CD8-positive, alpha-beta memory T cell (primary cell): ENCODE results near the gene NACAD. TPM values are rescaled to one million over a fixed set of nuclear protein-coding genes. Genes with fewer than 3 reads are reported as not detected.
"Not testable (repeated sequence)": the region's sequence is repeated elsewhere in the genome, so short reads cannot be mapped to it uniquely, and the experiment has no call there.

ENCODE experiments used
- CTCF ChIA-PET: fragments of 350-600 bp; sonication (Branson Sonifier 250); formaldehyde crosslinking; loops from one replicate; lab custom pipeline; 2021; ENCODE audit warnings: antibody characterized with exemption; lab: Charles Lee
- POLR2A ChIA-PET: fragments of 350-600 bp; sonication (Branson Sonifier 250); formaldehyde crosslinking; loops from one replicate; lab custom pipeline; 2021; ENCODE audit warnings: antibody characterized with exemption; lab: Charles Lee
- DNase-seq, 5 donors: peaks; one replicate each; pipeline versions ENCODE4 v3.0.0 to v3.0.0-alpha.2; 2020 to 2022; ENCODE audit warnings: mixed read lengths in 1 of 5
- H3K27ac ChIP-seq: one replicate; pipeline ENCODE4 v1.7.0; 2013; ENCODE audit warnings: low read depth, mild to moderate bottlenecking, low read length, moderate library complexity
- H3K27me3 ChIP-seq: 2 replicates; pipeline ENCODE4 v1.7.0; 2013; ENCODE audit warnings: low read length, mild to moderate bottlenecking; ENCODE audit not compliant: insufficient read depth, poor library complexity, severe bottlenecking
- H3K36me3 ChIP-seq: 2 replicates; pipeline ENCODE4 v1.7.0; 2013; ENCODE audit warnings: mild to moderate bottlenecking, low read length, moderate library complexity; ENCODE audit not compliant: insufficient read depth
- H3K4me1 ChIP-seq: 2 replicates; pipeline ENCODE4 v1.7.0; 2013; ENCODE audit warnings: mild to moderate bottlenecking, low read length, moderate library complexity; ENCODE audit not compliant: insufficient read depth
- H3K4me3 ChIP-seq: 2 replicates; pipeline ENCODE4 v1.7.0; 2013; ENCODE audit warnings: mild to moderate bottlenecking, low read length
- H3K9me3 ChIP-seq: 2 replicates; pipeline ENCODE4 v1.7.0; 2013; ENCODE audit warnings: mild to moderate bottlenecking, low read length
- H3K27ac Mint-ChIP-seq, 8 donors: one replicate each; pipeline ENCODE4 v1.8.0; 2020 to 2021; ENCODE audit warnings: mixed read lengths in 8 of 8, mild to moderate bottlenecking in 6 of 8, inconsistent platforms in 3 of 8, moderate library complexity in 3 of 8
- H3K27me3 Mint-ChIP-seq, 2 donors: one replicate each; pipeline ENCODE4 v1.8.0; 2020 to 2021; ENCODE audit warnings: mixed read lengths in 2 of 2, mild to moderate bottlenecking in 1 of 2, moderate library complexity in 1 of 2
- H3K36me3 Mint-ChIP-seq, 3 donors: one replicate each; pipeline ENCODE4 v1.8.0; 2020 to 2021; ENCODE audit warnings: mixed read lengths in 3 of 3, inconsistent platforms in 1 of 3, mild to moderate bottlenecking in 1 of 3
- H3K4me1 Mint-ChIP-seq, 3 donors: one replicate each; pipeline ENCODE4 v1.8.0; 2020 to 2021; ENCODE audit warnings: mixed read lengths in 3 of 3, inconsistent platforms in 1 of 3, mild to moderate bottlenecking in 1 of 3
- H3K4me3 Mint-ChIP-seq, 7 donors: one replicate each; pipeline ENCODE4 v1.8.0; 2020 to 2021; ENCODE audit warnings: mixed read lengths in 7 of 7, mild to moderate bottlenecking in 6 of 7, moderate library complexity in 4 of 7, inconsistent platforms in 2 of 7
- H3K9me3 Mint-ChIP-seq, 5 donors: one replicate each; pipeline ENCODE4 v1.8.0; 2020 to 2022; ENCODE audit warnings: mixed read lengths in 5 of 5, mild to moderate bottlenecking in 3 of 5, moderate library complexity in 2 of 5, inconsistent platforms in 1 of 5
- polyA plus RNA-seq: library from polyadenylated mRNA; unstranded; fragments of 300-500 nt; fragmentation: Illumina TruSeq; gene quantifications from one replicate; pipeline ENCODE4 v1.2.3, GENCODE V29; 2021
- total RNA-seq, 2 experiments: library from RNA; stranded (reverse); gene quantifications; one replicate each; pipeline ENCODE4 v1.2.3, GENCODE V29; 2021

The NACAD gene
- total and polyA plus RNA-seq, 3 experiments from 2014 or later, result 0.31 to 1.3 (median 0.82) TPM

- Mint-ChIP-seq H3K4me1 (peaks cover 15 to 17% (median 17%) of the 10 kb centered on the region in 3 donors), H3K9me3 (no peaks in the 10 kb centered on the region), H3K36me3 (peaks cover 0 to 3% (median 0%) of the 10 kb centered on the region in 3 donors), H3K27ac (peak overlapping the region in 1 of 8 donors; percentile 18), H3K4me3 (peak overlapping the region in 1 of 7 donors; percentile 63), H3K27me3 (peaks cover 3 to 12% of the 10 kb centered on the region in 2 donors)
- Histone ChIP-seq H3K36me3 (no peaks in the 10 kb centered on the region), H3K4me1 (peaks cover 23% of the 10 kb centered on the region), H3K4me3 (no peak overlapping the region), H3K27me3 (no peaks in the 10 kb centered on the region), H3K27ac (no peak overlapping the region), H3K9me3 (no peaks in the 10 kb centered on the region)
- CTCF ChIA-PET, result interaction anchor here (1.1 kb wide), 1 partner anchor 16 kb away, joined by 4 read pairs; no protein-coding TSS in a partner anchor
- DNase-seq, result no peak
- POLR2A ChIA-PET, result no interaction called here
Measured at GRCh38 chr7:45119550-45119949, 30.8 kb upstream of the NACAD start.

- peak overlapping the region in 1 of 8 donors; percentile 40 for H3K27ac Mint-ChIP-seq
- no peaks in the 10 kb centered on the region for H3K9me3 Mint-ChIP-seq
- H3K36me3 ChIP-seq, result no peaks in the 10 kb centered on the region
- POLR2A ChIA-PET, result no interaction called here
- H3K4me3 Mint-ChIP-seq, result no peak overlapping the region
- H3K36me3 Mint-ChIP-seq, result peaks cover 0 to 3% (median 0%) of the 10 kb centered on the region in 3 donors
- CTCF ChIA-PET, result interaction anchor here (0.5 to 1.1 kb wide), 2 partner anchors 16 to 35 kb away, joined by 3 to 4 read pairs; no protein-coding TSS in a partner anchor
- H3K4me1 ChIP-seq, result peaks cover 19% of the 10 kb centered on the region
- no peak overlapping the region for H3K4me3 ChIP-seq
- H3K27ac ChIP-seq, result no peak overlapping the region
- H3K27me3 ChIP-seq, result no peaks in the 10 kb centered on the region
- H3K27me3 Mint-ChIP-seq, result peaks cover 3 to 16% of the 10 kb centered on the region in 2 donors
- no peaks in the 10 kb centered on the region for H3K9me3 ChIP-seq
- H3K4me1 Mint-ChIP-seq, result peaks cover 15 to 17% (median 16%) of the 10 kb centered on the region in 3 donors
- no peak for DNase-seq
Measured at GRCh38 chr7:45118889-45119331, 30.1 kb upstream of the NACAD start.

- no peaks in the 10 kb centered on the region for H3K27me3 ChIP-seq
- Mint-ChIP-seq H3K4me1 (peaks cover 10 to 12% (median 10%) of the 10 kb centered on the region in 3 donors), H3K27ac (peak overlapping the region in 1 of 8 donors; percentile 40), H3K36me3 (peaks cover 0 to 3% (median 0%) of the 10 kb centered on the region in 3 donors), H3K27me3 (peaks cover 3 to 16% of the 10 kb centered on the region in 2 donors), H3K4me3 (no peak overlapping the region), H3K9me3 (no peaks in the 10 kb centered on the region)
- H3K27ac ChIP-seq, result no peak overlapping the region
- peaks cover 13% of the 10 kb centered on the region for H3K4me1 ChIP-seq
- H3K9me3 ChIP-seq, result no peaks in the 10 kb centered on the region
- no peaks in the 10 kb centered on the region for H3K36me3 ChIP-seq
- DNase-seq, result no peak
- H3K4me3 ChIP-seq, result no peak overlapping the region
- CTCF ChIA-PET, result interaction anchor here (1.1 kb wide), 1 partner anchor 17 kb away, joined by 4 read pairs; no protein-coding TSS in a partner anchor
- POLR2A ChIA-PET, result no interaction called here
Measured at GRCh38 chr7:45118292-45118691, 29.5 kb upstream of the NACAD start.

- Mint-ChIP-seq H3K27ac (no peak overlapping the region), H3K9me3 (no peaks in the 10 kb centered on the region), H3K4me3 (no peak overlapping the region), H3K4me1 (peaks cover 6 to 8% (median 8%) of the 10 kb centered on the region in 3 donors), H3K36me3 (peaks cover 0 to 3% (median 0%) of the 10 kb centered on the region in 3 donors), H3K27me3 (peaks cover 3 to 16% of the 10 kb centered on the region in 2 donors)
- Histone ChIP-seq H3K4me1 (peaks cover 7% of the 10 kb centered on the region), H3K36me3 (no peaks in the 10 kb centered on the region), H3K4me3 (no peak overlapping the region), H3K27ac (no peak overlapping the region), H3K27me3 (no peaks in the 10 kb centered on the region), H3K9me3 (no peaks in the 10 kb centered on the region)
- ChIA-PET CTCF (no interaction called here), POLR2A (no interaction called here)
- DNase-seq, result no peak
Measured at GRCh38 chr7:45117582-45117981, 28.8 kb upstream of the NACAD start.

- peaks cover 11% of the 10 kb centered on the region for H3K4me1 ChIP-seq
- H3K27ac ChIP-seq, result no peak overlapping the region
- ChIA-PET POLR2A (no interaction called here), CTCF (interaction anchor here (2.5 kb wide), 1 partner anchor 142 kb away, joined by 7 read pairs; no protein-coding TSS in a partner anchor)
- H3K27me3 ChIP-seq, result no peaks in the 10 kb centered on the region
- H3K4me1 Mint-ChIP-seq, result peaks cover 12 to 18% (median 16%) of the 10 kb centered on the region in 3 donors
- no peak overlapping the region for H3K4me3 ChIP-seq
- H3K9me3 ChIP-seq, result no peaks in the 10 kb centered on the region
- peak overlapping the region in 1 of 8 donors; percentile 15 for H3K27ac Mint-ChIP-seq
- H3K9me3 Mint-ChIP-seq, result no peaks in the 10 kb centered on the region
- DNase-seq, result no peak
- peaks cover 0 to 9% (median 3%) of the 10 kb centered on the region in 3 donors for H3K36me3 Mint-ChIP-seq
- peak overlapping the region in 1 of 7 donors; percentile 36 for H3K4me3 Mint-ChIP-seq
- H3K36me3 ChIP-seq, result no peaks in the 10 kb centered on the region
- peaks cover 6 to 16% of the 10 kb centered on the region in 2 donors for H3K27me3 Mint-ChIP-seq
Measured at GRCh38 chr7:45116048-45116447, 27.3 kb upstream of the NACAD start.

GRCh38 chr7:45114926-45115325 lies 26.2 kb upstream of the NACAD start:
- ChIA-PET CTCF (interaction anchor here (1.4 to 2.5 kb wide), 2 partner anchors 21 to 141 kb away, joined by 3 to 7 read pairs; no protein-coding TSS in a partner anchor), POLR2A (interaction anchor here (0.6 kb wide), 1 partner anchor 228 kb away, joined by 5 read pairs; no protein-coding TSS in a partner anchor)
- Mint-ChIP-seq H3K27ac (no peak overlapping the region), H3K4me1 (peaks cover 22 to 29% (median 25%) of the 10 kb centered on the region in 3 donors), H3K9me3 (no peaks in the 10 kb centered on the region), H3K36me3 (peaks cover 0 to 15% (median 3%) of the 10 kb centered on the region in 3 donors), H3K4me3 (peak overlapping the region in 1 of 7 donors; percentile 19), H3K27me3 (peaks cover 6 to 16% of the 10 kb centered on the region in 2 donors)
- H3K9me3 ChIP-seq, result no peaks in the 10 kb centered on the region
- no peaks in the 10 kb centered on the region for H3K27me3 ChIP-seq
- H3K27ac ChIP-seq, result no peak overlapping the region
- DNase-seq, result no peak
- H3K4me1 ChIP-seq, result peaks cover 19% of the 10 kb centered on the region
- H3K4me3 ChIP-seq, result no peak overlapping the region
- no peaks in the 10 kb centered on the region for H3K36me3 ChIP-seq

- H3K27ac ChIP-seq, POLR2A ChIA-PET: not testable (repeated sequence)
Measured at GRCh38 chr7:45114257-45114656, 25.5 kb upstream of the NACAD start.

GRCh38 chr7:45112648-45113047 lies 23.9 kb upstream of the NACAD start:
- no peak for DNase-seq
- peak overlapping the region; percentile 72 to 98 (median 95) for H3K4me3 Mint-ChIP-seq
- Histone ChIP-seq H3K27me3 (no peaks in the 10 kb centered on the region), H3K36me3 (peaks cover 17% of the 10 kb centered on the region), H3K27ac (peak overlapping the region; percentile 95), H3K4me3 (no peak overlapping the region), H3K9me3 (no peaks in the 10 kb centered on the region), H3K4me1 (peaks cover 41% of the 10 kb centered on the region)
- H3K27me3 Mint-ChIP-seq, result peaks cover 6 to 11% of the 10 kb centered on the region in 2 donors
- CTCF ChIA-PET, result interaction anchor here (2.7 to 3.6 kb wide), 2 partner anchors 23 to 139 kb away, joined by 12 to 14 read pairs; no protein-coding TSS in a partner anchor
- H3K36me3 Mint-ChIP-seq, result peaks cover 0 to 31% (median 4%) of the 10 kb centered on the region in 3 donors
- POLR2A ChIA-PET, result no interaction called here
- peak overlapping the region; percentile 95 to 100 (median 98) for H3K27ac Mint-ChIP-seq
- H3K4me1 Mint-ChIP-seq, result peaks cover 36 to 45% (median 42%) of the 10 kb centered on the region in 3 donors
- no peaks in the 10 kb centered on the region for H3K9me3 Mint-ChIP-seq

More at GRCh38 chr7:45114257-45114656, 25.5 kb upstream of the NACAD start:
- not testable (repeated sequence) for H3K36me3 ChIP-seq, DNase-seq, H3K27me3 ChIP-seq, H3K9me3 Mint-ChIP-seq, H3K4me3 ChIP-seq, H3K9me3 ChIP-seq
- H3K27me3 Mint-ChIP-seq, result peaks cover 6 to 16% of the 10 kb centered on the region in 2 donors
- peaks cover 25 to 30% (median 29%) of the 10 kb centered on the region in 3 donors for H3K4me1 Mint-ChIP-seq
- peak overlapping the region in 4 of 8 donors; percentile 39 to 95 (median 74) for H3K27ac Mint-ChIP-seq
- peak overlapping the region in 1 of 7 donors; percentile 84 for H3K4me3 Mint-ChIP-seq
- peaks cover 0 to 16% (median 0%) of the 10 kb centered on the region in 3 donors for H3K36me3 Mint-ChIP-seq
- CTCF ChIA-PET, result interaction anchor here (1.4 to 2.7 kb wide), 3 partner anchors 21 to 140 kb away, joined by 3 to 12 read pairs (median 7); no protein-coding TSS in a partner anchor
- H3K4me1 ChIP-seq, result peaks cover 25% of the 10 kb centered on the region
